Measurements from ENCODE around the gene HECTD2.

DNA sequence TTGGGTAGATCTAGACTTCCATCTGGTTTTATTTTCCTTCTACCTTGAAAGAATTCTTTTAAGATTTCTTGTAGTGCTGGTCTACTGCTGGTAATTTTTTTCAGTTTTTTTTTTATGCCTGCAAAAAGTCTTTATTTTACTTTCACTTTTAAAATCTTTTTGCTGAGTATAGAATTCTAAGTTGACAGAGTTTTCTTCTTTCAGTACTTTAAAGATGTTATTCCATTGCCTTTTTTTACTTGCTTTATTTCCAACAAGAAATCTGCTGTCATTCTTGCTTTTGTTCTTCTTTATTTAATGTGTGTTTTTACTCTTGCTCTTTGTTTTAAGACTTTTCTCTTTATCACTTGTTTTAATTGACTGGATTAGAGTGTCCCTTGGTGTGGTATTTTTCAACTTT, 36.1 kb upstream of the HECTD2 start:
- TF ChIP-seq, protein P1, sequence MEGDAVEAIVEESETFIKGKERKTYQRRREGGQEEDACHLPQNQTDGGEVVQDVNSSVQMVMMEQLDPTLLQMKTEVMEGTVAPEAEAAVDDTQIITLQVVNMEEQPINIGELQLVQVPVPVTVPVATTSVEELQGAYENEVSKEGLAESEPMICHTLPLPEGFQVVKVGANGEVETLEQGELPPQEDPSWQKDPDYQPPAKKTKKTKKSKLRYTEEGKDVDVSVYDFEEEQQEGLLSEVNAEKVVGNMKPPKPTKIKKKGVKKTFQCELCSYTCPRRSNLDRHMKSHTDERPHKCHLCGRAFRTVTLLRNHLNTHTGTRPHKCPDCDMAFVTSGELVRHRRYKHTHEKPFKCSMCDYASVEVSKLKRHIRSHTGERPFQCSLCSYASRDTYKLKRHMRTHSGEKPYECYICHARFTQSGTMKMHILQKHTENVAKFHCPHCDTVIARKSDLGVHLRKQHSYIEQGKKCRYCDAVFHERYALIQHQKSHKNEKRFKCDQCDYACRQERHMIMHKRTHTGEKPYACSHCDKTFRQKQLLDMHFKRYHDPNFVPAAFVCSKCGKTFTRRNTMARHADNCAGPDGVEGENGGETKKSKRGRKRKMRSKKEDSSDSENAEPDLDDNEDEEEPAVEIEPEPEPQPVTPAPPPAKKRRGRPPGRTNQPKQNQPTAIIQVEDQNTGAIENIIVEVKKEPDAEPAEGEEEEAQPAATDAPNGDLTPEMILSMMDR (conservative IDR thresholded peaks at IDR 0.05; ENCODE audit: low read depth, low read length) = no peak
- no peak for TF ChIP-seq EZH2 (IDR thresholded peaks at IDR 0.05; ENCODE audit: borderline replicate concordance, low read depth, low read length, poor library complexity, severe bottlenecking)

Measured in A673 (cell line).